NB4 (cell line): ENCODE results near the gene PHLDA3.

Source experiments
- DNase-seq: peaks from one replicate; pipeline ENCODE4 v3.0.0; 2010; ENCODE audit warnings: low read depth
- H3K4me3 ChIP-seq: one replicate; pipeline ENCODE4 v1.5.1; 2011; ENCODE audit warnings: mild to moderate bottlenecking, low read depth, low read length, moderate library complexity
- MAX ChIP-seq: IDR thresholded peaks from 2 replicates; pipeline ENCODE4 v1.6.1; 2011; ENCODE audit warnings: low read depth, low read length
- MYC ChIP-seq: IDR thresholded peaks from 2 replicates; pipeline ENCODE4 v1.6.1; 2011; ENCODE audit warnings: low read depth, low read length
- POLR2A ChIP-seq: IDR thresholded peaks from 2 replicates; pipeline ENCODE4 v1.6.1; 2011; ENCODE audit warnings: mild to moderate bottlenecking; ENCODE audit not compliant: insufficient read length; ENCODE audit errors: extremely low read depth
- TF ChIP-seq, protein P1 (sequence below): IDR thresholded peaks from one replicate; pipeline ENCODE4 v1.5.1; 2012; ENCODE audit warnings: low read depth, low read length

Gene PHLDA3

DNA sequence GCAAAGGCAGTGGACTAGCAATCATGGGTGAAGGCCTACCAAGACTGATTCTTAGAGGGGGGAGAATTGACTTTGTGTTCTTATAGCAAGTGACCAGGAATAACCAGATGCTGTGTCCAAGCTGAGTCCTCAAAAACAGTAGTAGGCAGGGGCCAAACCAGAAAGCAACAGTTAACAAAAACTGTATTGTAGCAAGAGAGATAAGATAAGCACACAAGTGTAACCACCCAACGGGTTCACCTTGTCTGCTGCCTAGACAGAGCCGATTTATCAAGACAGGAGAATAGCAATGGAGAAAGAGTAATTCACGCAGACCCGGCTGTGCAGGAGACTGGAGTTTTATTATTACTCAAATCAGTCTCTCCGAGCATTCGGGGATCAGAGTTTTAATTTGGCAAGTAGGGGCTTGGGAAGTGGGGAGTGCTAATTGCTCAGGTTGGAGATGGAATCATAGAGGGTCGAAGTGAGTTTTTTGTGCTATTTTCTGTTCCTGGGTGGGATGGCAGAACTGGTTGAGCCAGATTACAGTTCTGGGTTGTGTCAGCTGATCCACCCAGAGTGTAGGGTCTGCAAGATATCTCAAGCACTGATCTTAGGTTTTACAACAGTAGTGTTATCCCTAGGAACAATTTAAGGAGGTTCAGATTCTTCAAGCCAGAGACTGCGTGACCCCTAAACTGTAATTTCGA is 46.2 kb upstream of the PHLDA3 start:
- no peak overlapping the region for H3K4me3 ChIP-seq
- no peak for TF ChIP-seq POLR2A
- no peak for TF ChIP-seq MAX
- no peak for TF ChIP-seq MYC
- TF ChIP-seq, protein P1, sequence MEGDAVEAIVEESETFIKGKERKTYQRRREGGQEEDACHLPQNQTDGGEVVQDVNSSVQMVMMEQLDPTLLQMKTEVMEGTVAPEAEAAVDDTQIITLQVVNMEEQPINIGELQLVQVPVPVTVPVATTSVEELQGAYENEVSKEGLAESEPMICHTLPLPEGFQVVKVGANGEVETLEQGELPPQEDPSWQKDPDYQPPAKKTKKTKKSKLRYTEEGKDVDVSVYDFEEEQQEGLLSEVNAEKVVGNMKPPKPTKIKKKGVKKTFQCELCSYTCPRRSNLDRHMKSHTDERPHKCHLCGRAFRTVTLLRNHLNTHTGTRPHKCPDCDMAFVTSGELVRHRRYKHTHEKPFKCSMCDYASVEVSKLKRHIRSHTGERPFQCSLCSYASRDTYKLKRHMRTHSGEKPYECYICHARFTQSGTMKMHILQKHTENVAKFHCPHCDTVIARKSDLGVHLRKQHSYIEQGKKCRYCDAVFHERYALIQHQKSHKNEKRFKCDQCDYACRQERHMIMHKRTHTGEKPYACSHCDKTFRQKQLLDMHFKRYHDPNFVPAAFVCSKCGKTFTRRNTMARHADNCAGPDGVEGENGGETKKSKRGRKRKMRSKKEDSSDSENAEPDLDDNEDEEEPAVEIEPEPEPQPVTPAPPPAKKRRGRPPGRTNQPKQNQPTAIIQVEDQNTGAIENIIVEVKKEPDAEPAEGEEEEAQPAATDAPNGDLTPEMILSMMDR: no peak
- DNase-seq: no peak

- no peak overlapping the region for H3K4me3 ChIP-seq
- TF ChIP-seq MYC: no peak
- TF ChIP-seq, protein P1: no peak
- TF ChIP-seq POLR2A: no peak
- no peak for TF ChIP-seq MAX
- no peak for DNase-seq
These were observed 45.5 kb upstream of the PHLDA3 start for GRCh38 chr1:201514466-201514865.

DNA sequence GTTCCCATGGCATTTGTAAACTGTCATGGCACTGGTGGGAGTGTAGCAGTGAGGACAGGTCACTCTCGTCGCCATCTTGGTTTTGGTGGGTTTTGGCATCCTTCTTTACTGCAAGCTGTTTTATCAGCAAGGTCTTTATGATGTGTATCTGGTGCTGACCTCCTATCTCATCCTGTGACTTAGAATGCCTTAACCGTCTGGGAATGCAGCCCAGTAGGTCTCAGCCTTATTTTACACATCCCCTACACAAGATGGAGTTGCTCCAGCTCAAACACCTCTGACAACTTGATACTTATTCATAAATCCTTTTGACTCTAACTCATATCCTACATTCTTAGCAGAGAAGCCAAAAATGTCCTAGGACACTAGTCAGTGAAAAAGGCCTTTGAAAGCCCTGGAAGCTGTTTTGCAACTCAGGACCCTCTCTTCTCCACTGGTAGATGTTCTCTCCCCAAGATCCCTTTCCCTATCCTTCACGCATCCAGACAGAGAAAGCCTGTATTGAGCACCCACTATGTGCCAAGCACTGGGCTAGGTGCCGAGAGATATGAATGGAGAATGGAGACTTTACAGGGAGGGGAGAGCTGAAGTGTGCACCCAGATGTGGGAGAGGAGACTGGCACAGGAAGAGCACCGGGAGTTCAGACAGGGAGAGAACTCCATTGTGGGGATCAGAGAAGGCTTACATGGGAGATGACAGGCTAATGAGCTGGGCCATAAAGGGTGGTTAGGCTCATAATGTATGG is 44.7 kb upstream of the PHLDA3 start:
- no peak for DNase-seq
- TF ChIP-seq, protein P1: no peak
- TF ChIP-seq MAX (no peak), POLR2A (no peak), MYC (no peak)

GRCh38 chr1:201511941-201512539 is 43.1 kb upstream of the PHLDA3 start:
- H3K4me3 ChIP-seq: no peak overlapping the region
- peak; percentile 46 for DNase-seq
- no peak for TF ChIP-seq MYC
- TF ChIP-seq MAX: no peak
- TF ChIP-seq, protein P1: no peak
- no peak for TF ChIP-seq POLR2A

More for the DNA sequence above, 44.7 kb upstream of the PHLDA3 start:
- H3K4me3 ChIP-seq: no peak overlapping the region

- TF ChIP-seq MAX: no peak
- TF ChIP-seq POLR2A: no peak
- no peak for TF ChIP-seq MYC
- TF ChIP-seq, protein P1: no peak
- H3K4me3 ChIP-seq: no peak overlapping the region
- no peak for DNase-seq
These were observed 42.5 kb upstream of the PHLDA3 start for GRCh38 chr1:201511396-201511940.
